ENCODE data around the gene NLN.

- TF ChIP-seq POLR2A (IDR thresholded peaks at IDR 0.05; ENCODE audit: low read depth) (no peak), CTCF (IDR thresholded peaks at IDR 0.05) (no peak)
Measured at GRCh38 chr5:65812648-65813047, 90.6 kb downstream of the NLN start.
